NB4 (cell line): Measurements from ENCODE around the gene TRAF3IP3.

Source experiments
- CTCF ChIP-seq: IDR thresholded peaks from one replicate; pipeline ENCODE4 v1.5.1; 2012; ENCODE audit warnings: low read depth, low read length
- MYC ChIP-seq: IDR thresholded peaks from 2 replicates; pipeline ENCODE4 v1.6.1; 2011; ENCODE audit warnings: low read depth, low read length
- POLR2A ChIP-seq: IDR thresholded peaks from 2 replicates; pipeline ENCODE4 v1.6.1; 2011; ENCODE audit warnings: mild to moderate bottlenecking; ENCODE audit not compliant: insufficient read length; ENCODE audit errors: extremely low read depth
- TF ChIP-seq, protein P1 (sequence below): IDR thresholded peaks from 2 replicates; pipeline ENCODE4 v1.6.1; 2011; ENCODE audit warnings: low read depth, low read length

GRCh38 chr1:209810783-209811182 lies 54.9 kb downstream of the TRAF3IP3 start:
- TF ChIP-seq CTCF, result no peak
- TF ChIP-seq, protein P1, sequence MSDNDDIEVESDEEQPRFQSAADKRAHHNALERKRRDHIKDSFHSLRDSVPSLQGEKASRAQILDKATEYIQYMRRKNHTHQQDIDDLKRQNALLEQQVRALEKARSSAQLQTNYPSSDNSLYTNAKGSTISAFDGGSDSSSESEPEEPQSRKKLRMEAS, result no peak
- no peak for TF ChIP-seq POLR2A
- TF ChIP-seq MYC, result no peak
